NCI-H2081 (cell line): ENCODE measurements around the gene PROSER3.
"Not testable (repeated sequence)": the region's sequence is repeated elsewhere in the genome, so short reads cannot be mapped to it uniquely, and the experiment has no call there.

Source experiments
- DNase-seq, 2 experiments: peaks; one replicate each; lab custom pipeline; 2025; lab: John Stamatoyannopoulos, UW

The PROSER3 gene

DNA sequence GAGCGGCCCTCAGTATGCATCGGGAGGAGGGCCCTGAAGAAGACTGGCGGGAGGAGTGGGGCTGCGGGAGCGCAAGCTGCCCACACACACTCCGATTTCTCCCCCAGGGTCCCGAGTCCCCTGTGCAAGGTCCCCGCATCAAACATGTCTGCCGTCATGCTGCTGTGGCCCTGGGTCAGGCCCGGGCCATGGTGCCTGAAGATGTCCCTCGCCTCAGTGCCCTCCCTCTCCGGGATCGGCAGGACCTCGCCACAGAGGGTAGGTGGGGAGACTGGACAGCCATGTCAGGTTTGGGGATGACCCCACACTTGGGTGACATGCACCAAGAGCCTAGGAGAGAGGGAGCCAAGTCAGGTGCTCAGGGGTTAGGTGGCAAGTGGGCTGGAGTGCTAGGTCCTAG lies 35.5 kb upstream of the PROSER3 start:
- DNase-seq: no peak

DNA sequence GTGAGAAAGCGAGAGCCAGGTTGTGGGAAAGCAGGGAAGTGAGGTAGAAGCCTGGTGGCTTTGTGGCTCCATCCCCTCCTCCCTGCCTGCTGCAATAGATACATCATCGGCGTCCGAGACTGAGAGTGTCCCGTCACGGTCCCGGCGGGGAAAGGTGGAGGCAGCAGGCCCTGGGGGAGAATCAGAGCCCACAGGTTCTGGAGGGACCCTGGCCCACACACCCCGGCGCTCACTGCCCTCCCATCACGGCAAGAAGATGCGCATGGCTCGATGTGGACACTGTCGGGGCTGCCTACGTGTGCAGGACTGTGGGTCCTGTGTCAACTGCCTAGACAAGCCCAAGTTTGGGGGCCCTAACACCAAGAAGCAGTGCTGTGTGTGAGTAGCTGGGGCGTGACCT lies 35.1 kb upstream of the PROSER3 start:
- DNase-seq: no peak

- DNase-seq: no peak
Observed at GRCh38 chr19:35723671-35724070, 34.3 kb upstream of the PROSER3 start.

DNA sequence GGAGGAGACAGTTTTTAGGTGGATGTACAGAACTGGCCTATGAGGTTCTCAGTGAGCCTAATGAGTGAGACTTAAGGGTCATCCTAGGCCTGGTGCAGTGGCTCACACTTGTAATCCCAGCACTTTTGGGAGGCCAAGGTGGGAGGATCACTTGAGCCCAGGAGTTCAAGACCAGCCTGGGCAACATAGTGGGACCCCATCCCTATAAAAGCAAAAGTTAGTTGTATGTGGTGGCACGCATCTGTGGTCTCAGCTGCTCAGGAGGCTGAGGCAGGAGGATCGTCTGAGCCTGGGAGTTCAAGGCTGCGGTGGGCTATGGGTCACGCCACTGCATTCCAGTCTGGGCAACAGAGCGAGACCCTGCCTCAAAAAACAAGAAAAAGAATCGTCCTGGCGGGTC lies 33.8 kb upstream of the PROSER3 start:
- DNase-seq: not testable (repeated sequence)

DNA sequence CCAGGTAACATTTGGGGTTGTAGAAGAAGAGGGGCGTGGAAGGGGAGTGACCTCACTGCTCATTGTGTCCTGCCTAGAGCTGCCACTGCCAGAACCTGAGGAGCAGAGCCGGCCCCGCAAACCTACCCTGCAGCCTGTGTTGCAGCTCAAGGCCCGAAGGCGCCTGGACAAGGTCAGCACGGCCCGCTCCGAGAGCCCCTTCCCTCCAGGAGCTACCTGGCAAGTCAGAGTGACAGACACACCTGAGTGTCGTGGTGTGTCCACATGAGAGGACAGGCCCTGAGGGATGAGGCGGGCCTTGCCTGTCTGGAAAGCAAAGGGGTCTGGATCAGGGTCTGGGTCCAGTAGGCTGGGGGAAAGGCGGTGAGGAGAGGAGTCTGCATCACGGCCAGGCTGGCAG lies 33.4 kb upstream of the PROSER3 start:
- no peak for DNase-seq

DNA sequence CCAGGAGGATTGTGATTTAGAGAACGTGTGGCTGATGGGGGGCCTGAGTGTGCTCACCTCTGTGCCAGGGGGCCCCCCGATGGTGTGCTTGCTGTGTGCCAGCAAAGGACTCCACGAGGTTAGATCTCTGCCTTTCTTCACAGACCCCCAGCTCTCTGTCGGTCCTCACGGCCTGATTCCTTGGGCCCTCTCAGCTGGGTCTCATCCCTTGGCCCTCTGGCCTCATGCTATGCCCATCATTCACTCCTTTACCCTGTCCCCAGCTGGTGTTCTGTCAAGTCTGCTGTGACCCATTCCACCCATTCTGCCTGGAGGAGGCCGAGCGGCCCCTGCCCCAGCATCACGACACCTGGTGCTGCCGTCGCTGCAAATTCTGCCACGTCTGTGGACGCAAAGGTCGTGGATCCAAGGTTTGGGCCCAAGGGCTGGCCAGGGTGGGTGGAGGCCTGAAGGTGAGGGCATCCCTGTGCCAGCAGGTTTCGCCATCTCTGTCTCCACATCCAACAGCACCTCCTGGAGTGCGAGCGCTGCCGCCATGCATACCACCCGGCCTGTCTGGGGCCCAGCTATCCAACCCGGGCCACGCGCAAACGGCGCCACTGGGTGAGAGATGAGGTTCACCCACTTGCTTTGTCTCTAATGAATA lies 32.6 kb upstream of the PROSER3 start:
- DNase-seq: no peak

GRCh38 chr19:35727053-35727955 lies 30.7 kb upstream of the PROSER3 start:
- DNase-seq: no peak

GRCh38 chr19:35727956-35728706 lies 29.8 kb upstream of the PROSER3 start:
- no peak for DNase-seq

DNA sequence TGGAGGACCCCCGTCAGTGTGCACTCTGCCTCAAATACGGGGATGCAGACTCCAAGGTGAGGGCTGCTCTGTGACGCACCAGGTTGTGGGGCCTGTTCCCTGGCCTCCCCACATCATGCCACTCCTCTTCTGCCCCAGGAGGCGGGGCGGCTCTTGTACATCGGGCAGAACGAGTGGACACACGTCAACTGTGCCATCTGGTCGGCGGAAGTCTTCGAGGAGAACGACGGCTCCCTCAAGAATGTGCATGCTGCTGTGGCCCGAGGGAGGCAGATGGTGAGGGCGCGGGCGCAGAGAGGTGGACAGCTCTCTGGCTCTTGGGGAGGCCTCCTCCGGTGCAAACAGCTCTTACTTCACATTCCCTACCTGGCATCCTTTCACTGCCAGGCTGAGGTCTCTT lies 29.0 kb upstream of the PROSER3 start:
- no peak for DNase-seq

DNA sequence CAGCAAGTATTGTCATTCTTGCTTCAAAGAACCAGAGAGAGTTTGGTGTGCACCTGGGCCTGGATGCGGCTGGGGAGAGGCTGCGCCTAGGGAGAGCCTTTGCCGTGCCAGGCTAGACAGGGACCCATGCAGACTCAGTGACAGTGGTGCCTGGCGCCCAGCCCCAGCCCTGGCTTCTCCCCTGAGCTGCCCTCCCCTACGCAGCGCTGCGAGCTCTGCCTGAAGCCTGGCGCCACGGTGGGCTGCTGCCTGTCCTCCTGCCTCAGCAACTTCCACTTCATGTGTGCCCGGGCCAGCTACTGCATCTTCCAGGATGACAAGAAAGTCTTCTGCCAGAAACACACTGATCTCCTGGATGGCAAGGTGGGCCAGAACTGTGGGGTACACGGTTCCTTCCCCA lies 28.2 kb upstream of the PROSER3 start:
- no peak for DNase-seq

DNA sequence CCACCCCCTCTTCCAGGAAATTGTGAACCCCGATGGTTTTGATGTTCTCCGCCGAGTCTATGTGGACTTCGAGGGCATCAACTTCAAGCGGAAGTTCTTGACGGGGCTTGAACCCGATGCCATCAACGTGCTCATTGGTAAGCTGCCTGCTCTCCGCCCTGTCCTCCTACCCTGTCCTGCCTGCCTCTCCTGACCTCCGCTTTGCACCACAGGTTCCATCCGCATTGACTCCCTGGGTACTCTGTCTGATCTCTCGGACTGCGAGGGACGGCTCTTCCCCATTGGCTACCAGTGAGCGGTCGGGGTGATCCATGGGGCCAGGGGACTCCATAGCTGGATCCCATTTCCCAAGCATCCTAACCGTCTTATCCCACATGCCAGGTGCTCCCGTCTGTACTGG lies 27.6 kb upstream of the PROSER3 start:
- no peak for DNase-seq

- DNase-seq: no peak
Observed at GRCh38 chr19:35731353-35731752, 26.6 kb upstream of the PROSER3 start.

GRCh38 chr19:35731779-35732405 lies 26.1 kb upstream of the PROSER3 start:
- DNase-seq: no peak

- DNase-seq: no peak
Observed at GRCh38 chr19:35732540-35733179, 25.3 kb upstream of the PROSER3 start.

DNA sequence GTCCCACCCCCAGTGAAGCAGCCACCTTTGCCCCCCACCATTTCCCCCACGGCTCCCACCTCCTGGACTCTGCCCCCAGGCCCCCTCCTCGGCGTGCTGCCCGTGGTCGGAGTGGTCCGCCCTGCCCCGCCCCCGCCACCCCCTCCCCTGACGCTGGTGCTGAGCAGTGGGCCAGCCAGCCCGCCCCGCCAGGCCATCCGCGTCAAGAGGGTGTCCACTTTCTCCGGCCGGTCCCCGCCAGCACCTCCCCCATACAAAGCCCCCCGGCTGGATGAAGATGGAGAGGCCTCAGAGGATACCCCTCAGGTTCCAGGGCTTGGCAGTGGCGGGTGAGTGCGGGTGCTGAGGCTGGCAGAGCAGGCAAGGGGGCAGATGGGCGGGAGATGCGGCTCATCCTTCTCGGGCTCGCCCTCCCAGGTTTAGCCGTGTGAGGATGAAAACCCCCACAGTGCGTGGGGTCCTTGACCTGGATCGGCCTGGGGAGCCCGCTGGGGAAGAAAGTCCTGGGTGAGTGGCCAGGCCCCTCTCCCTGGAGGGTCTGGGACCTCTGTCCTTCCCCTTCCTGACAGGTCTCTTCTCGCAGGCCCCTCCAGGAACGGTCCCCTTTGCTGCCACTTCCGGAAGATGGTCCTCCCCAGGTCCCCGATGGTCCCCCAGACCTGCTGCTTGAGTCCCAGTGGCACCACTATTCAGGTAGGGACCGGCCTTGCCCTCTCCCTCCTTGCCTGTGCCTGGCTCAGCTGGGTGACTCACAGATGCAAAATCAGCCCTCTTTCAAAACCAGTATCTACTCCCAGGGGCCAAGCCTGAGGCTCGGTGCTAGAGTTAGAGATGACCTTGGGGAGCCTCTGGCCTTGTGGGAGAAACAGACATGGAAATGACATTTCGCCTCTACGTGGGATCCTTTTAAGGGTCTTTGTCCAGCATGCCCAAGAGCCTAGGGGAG lies 24.5 kb upstream of the PROSER3 start:
- no peak for DNase-seq

GRCh38 chr19:35734273-35734672 lies 23.7 kb upstream of the PROSER3 start:
- DNase-seq: no peak

GRCh38 chr19:35734889-35735288 lies 23.1 kb upstream of the PROSER3 start:
- no peak for DNase-seq

DNA sequence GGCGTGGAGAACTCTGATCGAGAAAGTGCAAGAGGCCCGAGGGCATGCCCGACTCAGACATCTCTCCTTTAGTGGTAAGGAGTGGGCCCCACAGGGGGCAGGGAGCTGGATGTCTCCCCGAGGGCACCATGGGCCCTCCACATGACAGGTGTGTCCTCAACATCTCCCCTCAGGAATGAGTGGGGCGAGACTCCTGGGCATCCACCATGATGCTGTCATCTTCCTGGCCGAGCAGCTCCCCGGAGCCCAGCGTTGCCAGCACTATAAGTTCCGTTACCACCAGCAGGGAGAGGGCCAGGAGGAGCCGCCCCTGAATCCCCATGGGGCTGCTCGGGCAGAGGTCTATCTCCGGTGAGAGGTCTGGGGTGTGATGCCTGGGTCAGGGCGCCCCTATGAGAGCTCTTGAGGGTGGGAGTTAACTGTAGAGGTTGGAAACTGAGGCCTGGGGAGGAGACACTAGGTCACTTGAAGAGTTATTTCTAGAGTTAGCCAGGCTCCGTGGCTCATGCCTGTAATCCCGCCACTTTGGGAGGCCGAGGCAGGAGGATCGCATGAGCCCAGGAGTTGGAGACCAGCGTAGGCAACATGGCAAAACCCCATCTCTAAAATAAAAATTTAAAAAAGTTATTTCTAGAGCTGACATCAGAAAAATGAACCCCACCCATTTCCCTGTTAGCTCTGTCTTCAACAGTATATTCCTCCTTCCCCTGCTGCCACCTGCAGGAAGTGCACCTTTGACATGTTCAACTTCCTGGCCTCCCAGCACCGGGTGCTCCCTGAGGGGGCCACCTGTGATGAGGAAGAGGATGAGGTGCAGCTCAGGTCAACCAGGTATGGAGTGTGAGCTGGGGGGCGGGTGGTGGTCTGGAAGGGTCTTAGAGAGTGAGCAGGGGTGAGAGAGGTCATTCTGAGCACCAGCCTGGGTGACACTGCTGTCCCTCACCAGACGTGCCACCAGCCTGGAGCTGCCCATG lies 20.8 kb upstream of the PROSER3 start:
- DNase-seq: no peak
